8988T (cell line): ENCODE data around the gene CACNA1I.

Experiments used
- DNase-seq: peaks from one replicate; pipeline ENCODE4 v3.0.0; 2011

The CACNA1I gene

GRCh38 chr22:39705386-39705785, 134.8 kb downstream of the CACNA1I start:
- no peak for DNase-seq

GRCh38 chr22:39706376-39707140, 136.0 kb downstream of the CACNA1I start:
- no peak for DNase-seq

GRCh38 chr22:39707351-39707750, 136.8 kb downstream of the CACNA1I start:
- DNase-seq: no peak

GRCh38 chr22:39707816-39708215, 137.3 kb downstream of the CACNA1I start:
- DNase-seq: no peak

GRCh38 chr22:39710380-39711150, 140.0 kb downstream of the CACNA1I start:
- no peak for DNase-seq

GRCh38 chr22:39712081-39712480, 141.5 kb downstream of the CACNA1I start:
- DNase-seq: no peak

- DNase-seq: no peak
Measured at GRCh38 chr22:39712751-39713525, 142.4 kb downstream of the CACNA1I start.

- no peak for DNase-seq
Measured at GRCh38 chr22:39713799-39714290, 143.3 kb downstream of the CACNA1I start.

- no peak for DNase-seq
Measured at GRCh38 chr22:39714321-39714720, 143.8 kb downstream of the CACNA1I start.

GRCh38 chr22:39715778-39716495, 145.4 kb downstream of the CACNA1I start:
- DNase-seq: no peak

- no peak for DNase-seq
Measured at GRCh38 chr22:39716534-39716933, 146.0 kb downstream of the CACNA1I start.

GRCh38 chr22:39717099-39717498, 146.5 kb downstream of the CACNA1I start:
- DNase-seq: no peak

- DNase-seq: no peak
Measured at GRCh38 chr22:39718206-39718605, 147.7 kb downstream of the CACNA1I start.

- DNase-seq: no peak
Measured at GRCh38 chr22:39718921-39719475, 148.4 kb downstream of the CACNA1I start.

- DNase-seq: no peak
Measured at GRCh38 chr22:39719559-39720450, 149.3 kb downstream of the CACNA1I start.

- no peak for DNase-seq
Measured at GRCh38 chr22:39721206-39722031, 150.9 kb downstream of the CACNA1I start.

GRCh38 chr22:39722032-39722325, 151.4 kb downstream of the CACNA1I start:
- no peak for DNase-seq

- no peak for DNase-seq
Measured at GRCh38 chr22:39722501-39722900, 151.9 kb downstream of the CACNA1I start.

- DNase-seq: no peak
Measured at GRCh38 chr22:39723463-39723862, 152.9 kb downstream of the CACNA1I start.

GRCh38 chr22:39723899-39724351, 153.4 kb downstream of the CACNA1I start:
- DNase-seq: no peak
